Uterus (tissue), 4 donors: ENCODE measurements around the gene BABAM2. TPM values are rescaled to one million over a fixed set of nuclear protein-coding genes. Genes with fewer than 3 reads are reported as not detected.
A peak's percentile ranks its signal among the peaks of the same experiment; 100 is the strongest.

Source experiments
- DNase-seq, 2 donors: peaks; one replicate each; pipeline ENCODE4 v3.0.0-alpha.2; 2019 to 2020
- H3K27ac ChIP-seq, 2 donors: fragments of 200-600 bp; sonication (generic); 1 replicate in 1 of 2; 2 replicates in 1 of 2; pipeline ENCODE4 v1.5.1; 2016 to 2018
- H3K27me3 ChIP-seq, 2 donors: fragments of 200-600 bp; sonication (generic); one replicate each; pipeline ENCODE4 v1.5.1; 2018 to 2019; ENCODE audit warnings: control low read depth in 1 of 2
- H3K36me3 ChIP-seq, 2 donors: fragments of 200-600 bp; sonication (generic); one replicate each; pipeline ENCODE4 v1.5.1; 2019; ENCODE audit warnings: control low read depth in 1 of 2
- H3K4me1 ChIP-seq, 2 donors: fragments of 200-600 bp; sonication (generic); one replicate each; pipeline ENCODE4 v1.5.1; 2018 to 2019; ENCODE audit warnings: control low read depth in 1 of 2
- H3K4me3 ChIP-seq, 2 donors: fragments of 200-600 bp; sonication (generic); 1 replicate in 1 of 2; 2 replicates in 1 of 2; pipeline ENCODE4 v1.5.1; 2018 to 2019; ENCODE audit warnings: mild to moderate bottlenecking in 1 of 2
- H3K9me3 ChIP-seq, 2 donors: fragments of 200-600 bp; sonication (generic); one replicate each; pipeline ENCODE4 v1.5.1; 2019; ENCODE audit warnings: control low read depth in 1 of 2
- CTCF ChIP-seq, 4 experiments: fragments of 200-600 bp in 2 of 4; fragments of 450-650 bp in 2 of 4; sonication (generic) in 2 of 4; IDR thresholded peaks; one replicate each; pipeline ENCODE4 v1.5.1; 2016 to 2019; ENCODE audit warnings: antibody characterized with exemption in 4 of 4, mild to moderate bottlenecking in 2 of 4, moderate library complexity in 1 of 4
- POLR2A ChIP-seq, 2 donors: fragments of 450-650 bp; IDR thresholded peaks; one replicate each; pipeline ENCODE4 v1.6.1; 2016; ENCODE audit warnings: antibody characterized with exemption in 2 of 2, mild to moderate bottlenecking in 1 of 2, moderate library complexity in 1 of 2
- intact Hi-C: fragments of 100-400 bp; cut with DNase I; formaldehyde crosslinking; loops from one replicate; pipeline ENCODE4 v1.15.1; 2023; ENCODE audit warnings: low total_unique reads
- total RNA-seq, 4 donors: library from RNA; depleted of rRNA in 3 of 4; stranded (reverse); fragments of >200 nt in 3 of 4; gene quantifications; one replicate each; pipeline versions ENCODE4 v1.1.0 to v1.2.4, GENCODE V29; 2014 to 2023
- donor health status: DM: yes; HTN: yes; CAD: no.

BABAM2 gene
- total RNA-seq, 4 donors from 2014 or later, result 24.1 to 62.1 (median 32.5) TPM

DNA sequence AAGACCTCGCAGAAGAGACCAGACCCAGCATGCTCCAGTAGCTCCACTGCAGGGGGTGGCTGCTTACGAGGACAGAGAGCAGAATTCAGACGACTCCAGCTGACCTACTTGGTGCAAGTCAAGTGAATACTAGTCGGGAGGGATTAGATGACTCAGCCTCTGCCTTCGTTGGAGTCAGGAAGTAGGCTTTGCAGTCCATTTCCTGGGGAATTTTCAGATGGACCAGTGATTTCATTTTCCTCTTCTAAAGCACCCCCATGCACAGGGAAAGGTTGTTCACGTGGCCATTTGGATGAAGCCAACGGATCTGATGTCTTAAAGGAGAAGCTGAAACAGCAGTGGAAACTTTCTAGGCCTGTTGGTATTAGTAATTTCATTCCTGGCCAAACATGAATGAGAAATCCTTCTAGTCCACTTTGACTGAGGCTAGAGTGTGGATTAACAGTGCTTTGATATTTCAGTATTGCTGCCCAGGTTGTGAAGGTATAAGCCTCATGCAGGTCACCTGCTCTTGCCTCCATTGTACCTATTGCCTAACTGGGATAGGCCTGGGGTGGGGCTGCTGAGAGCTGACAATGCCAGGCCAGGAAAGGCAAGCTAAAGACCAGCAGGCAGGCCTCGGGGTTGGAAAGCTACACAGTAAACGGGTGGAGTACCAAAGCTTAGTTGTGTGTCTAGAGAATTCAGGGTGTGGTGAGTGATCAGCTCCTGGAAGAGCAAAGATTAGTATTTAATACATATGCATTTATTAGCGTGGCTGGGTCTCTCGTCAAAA is 384.6 kb downstream of the BABAM2 start:
- peak overlapping the region; percentile 70 to 77 for H3K27ac ChIP-seq
- intact Hi-C loops, result no loop called here
- no peaks in the 10 kb centered on the region for H3K9me3 ChIP-seq
- H3K4me3 ChIP-seq, result no peak overlapping the region
- H3K36me3 ChIP-seq, result no peaks in the 10 kb centered on the region
- no peaks in the 10 kb centered on the region for H3K4me1 ChIP-seq
- no peaks in the 10 kb centered on the region for H3K27me3 ChIP-seq
- TF ChIP-seq POLR2A (IDR thresholded peaks at IDR 0.05) (no peak), CTCF (IDR thresholded peaks at IDR 0.05) (no peak)
- DNase-seq, result peak in 1 of 2 donors; percentile 35

DNA sequence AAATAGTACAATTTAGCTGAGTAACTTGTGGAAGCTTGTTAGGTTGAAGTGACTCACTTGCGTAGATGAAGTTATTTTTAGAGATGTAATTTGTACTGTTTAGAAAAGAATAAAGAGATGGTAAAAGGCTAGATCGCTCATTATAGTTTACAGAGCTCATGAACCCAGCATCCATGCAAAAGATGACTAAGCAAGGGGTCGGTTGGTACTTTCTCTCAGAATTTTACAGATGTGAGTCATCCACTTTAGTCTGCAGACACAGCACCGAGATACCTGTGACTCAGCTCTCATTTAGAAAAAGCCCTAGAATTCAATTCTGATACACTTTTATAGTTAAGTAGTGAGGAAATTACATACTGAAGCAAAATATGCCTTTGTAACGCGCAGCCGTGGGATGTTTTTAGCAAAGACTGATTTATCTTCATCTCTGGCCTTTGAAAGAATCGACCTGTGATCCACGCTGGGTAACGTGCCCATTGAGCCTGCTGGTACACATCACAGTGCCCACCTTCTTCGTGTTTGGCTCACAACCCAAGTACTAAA is 385.6 kb downstream of the BABAM2 start:
- Histone ChIP-seq H3K36me3 (no peaks in the 10 kb centered on the region), H3K9me3 (no peaks in the 10 kb centered on the region), H3K27me3 (no peaks in the 10 kb centered on the region), H3K27ac (peak overlapping the region; percentile 70 to 77), H3K4me1 (no peaks in the 10 kb centered on the region), H3K4me3 (no peak overlapping the region)
- DNase-seq, result peak; percentile 42 to 58
- intact Hi-C loops, result no loop called here
- TF ChIP-seq POLR2A (IDR thresholded peaks at IDR 0.05) (no peak), CTCF (IDR thresholded peaks at IDR 0.05) (no peak)

- intact Hi-C loops, result no loop called here
- H3K27ac ChIP-seq, result peak overlapping the region; percentile 70 to 77
Observed at GRCh38 chr2:28276807-28277206, 386.3 kb downstream of the BABAM2 start.

DNA sequence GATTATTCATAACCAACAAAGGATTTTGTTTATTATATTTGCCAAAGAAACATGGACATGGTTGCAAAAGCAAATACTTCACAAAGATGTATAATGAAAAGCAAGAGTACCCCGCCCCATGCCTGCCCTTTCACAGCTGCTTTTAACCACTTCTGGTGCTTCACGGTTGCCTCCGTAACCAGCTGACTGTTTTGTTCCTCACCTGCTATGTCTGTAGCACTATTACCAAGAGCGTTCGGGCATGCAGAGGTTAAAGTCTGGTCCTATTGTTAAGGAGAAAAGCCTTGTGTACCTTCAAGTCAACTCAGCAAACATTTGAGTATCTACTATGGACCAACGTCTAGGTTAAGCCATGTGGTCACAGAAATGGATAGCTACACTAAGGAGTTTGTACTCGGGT is 386.9 kb downstream of the BABAM2 start:
- Histone ChIP-seq H3K36me3 (no peaks in the 10 kb centered on the region), H3K27me3 (no peaks in the 10 kb centered on the region), H3K4me1 (no peaks in the 10 kb centered on the region), H3K4me3 (no peak overlapping the region), H3K27ac (no peak overlapping the region), H3K9me3 (no peaks in the 10 kb centered on the region)
- TF ChIP-seq CTCF (IDR thresholded peaks at IDR 0.05) (no peak), POLR2A (IDR thresholded peaks at IDR 0.05) (no peak)
- DNase-seq, result no peak
- intact Hi-C loops, result no loop called here

More at GRCh38 chr2:28276807-28277206, 386.3 kb downstream of the BABAM2 start:
- no peak for TF ChIP-seq CTCF (IDR thresholded peaks at IDR 0.05)
- TF ChIP-seq POLR2A (IDR thresholded peaks at IDR 0.05), result no peak
- Histone ChIP-seq H3K9me3 (no peaks in the 10 kb centered on the region), H3K4me3 (no peak overlapping the region), H3K4me1 (no peaks in the 10 kb centered on the region), H3K27me3 (no peaks in the 10 kb centered on the region), H3K36me3 (no peaks in the 10 kb centered on the region)
- DNase-seq, result no peak

- no peak overlapping the region for H3K27ac ChIP-seq
- no peaks in the 10 kb centered on the region for H3K36me3 ChIP-seq
- TF ChIP-seq POLR2A (IDR thresholded peaks at IDR 0.05), result no peak
- no peak for TF ChIP-seq CTCF (IDR thresholded peaks at IDR 0.05)
- H3K27me3 ChIP-seq, result no peaks in the 10 kb centered on the region
- no peak for DNase-seq
- H3K4me3 ChIP-seq, result no peak overlapping the region
- intact Hi-C loops, result no loop called here
- H3K4me1 ChIP-seq, result no peaks in the 10 kb centered on the region
- no peaks in the 10 kb centered on the region for H3K9me3 ChIP-seq
Observed at GRCh38 chr2:28279371-28279770, 388.8 kb downstream of the BABAM2 start.
